PC-9 (cell line): Measurements from ENCODE around the gene TMEM9.

Experiments
- CTCF ChIP-seq: fragments of 200-600 bp; sonication (generic); conservative IDR thresholded peaks from 2 replicates; pipeline ENCODE4 v1.6.1; 2017; ENCODE audit warnings: mixed run types, antibody characterized with exemption, mild to moderate bottlenecking, moderate library complexity
- EZH2 ChIP-seq: fragments of 200-600 bp; sonication (generic); IDR thresholded peaks from 2 replicates; pipeline ENCODE4 v1.8.0; 2017; ENCODE audit warnings: antibody characterized with exemption, low read depth

DNA sequence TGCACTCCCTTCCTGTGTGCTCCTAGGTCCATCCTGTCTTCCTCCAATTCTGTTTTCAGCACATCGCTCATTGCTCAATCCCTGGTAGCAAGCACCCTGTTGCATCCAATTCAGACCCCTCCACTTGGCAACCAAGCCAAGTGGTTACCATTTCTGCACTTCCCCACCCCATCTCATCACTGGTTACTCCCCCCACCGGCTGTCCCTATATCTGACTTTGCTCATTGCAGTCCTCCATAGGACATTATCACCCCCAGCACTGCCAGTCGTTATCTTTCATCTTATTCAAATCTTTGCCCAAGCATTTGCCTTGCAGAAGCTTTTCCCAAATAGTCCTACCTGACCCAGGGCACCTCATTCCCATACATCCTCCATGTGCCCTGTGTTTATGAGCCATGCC is 2.1 kb upstream of the TMEM9 start:
- TF ChIP-seq CTCF (no peak), EZH2 (no peak)
